NB4 (cell line): ENCODE results near the gene PIK3AP1.

Experiments used
- CTCF ChIP-seq: IDR thresholded peaks from one replicate; pipeline ENCODE4 v1.5.1; 2012; ENCODE audit warnings: low read depth, low read length
- MAX ChIP-seq: IDR thresholded peaks from 2 replicates; pipeline ENCODE4 v1.6.1; 2011; ENCODE audit warnings: low read depth, low read length
- MYC ChIP-seq: IDR thresholded peaks from 2 replicates; pipeline ENCODE4 v1.6.1; 2011; ENCODE audit warnings: low read depth, low read length
- POLR2A ChIP-seq: IDR thresholded peaks from 2 replicates; pipeline ENCODE4 v1.6.1; 2011; ENCODE audit warnings: mild to moderate bottlenecking; ENCODE audit not compliant: insufficient read length; ENCODE audit errors: extremely low read depth

- TF ChIP-seq MYC (no peak), CTCF (no peak), POLR2A (no peak), MAX (no peak)
These were observed 105.8 kb downstream of the PIK3AP1 start for GRCh38 chr10:96614515-96614914.
